Measurements from ENCODE around the gene PORCN. TPM values are rescaled to one million over a fixed set of nuclear protein-coding genes. Genes with fewer than 3 reads are reported as not detected.

The PORCN gene
- total RNA-seq, 4 donors from 2014 or later = 3.7 to 11.4 (median 5.2) TPM

DNA sequence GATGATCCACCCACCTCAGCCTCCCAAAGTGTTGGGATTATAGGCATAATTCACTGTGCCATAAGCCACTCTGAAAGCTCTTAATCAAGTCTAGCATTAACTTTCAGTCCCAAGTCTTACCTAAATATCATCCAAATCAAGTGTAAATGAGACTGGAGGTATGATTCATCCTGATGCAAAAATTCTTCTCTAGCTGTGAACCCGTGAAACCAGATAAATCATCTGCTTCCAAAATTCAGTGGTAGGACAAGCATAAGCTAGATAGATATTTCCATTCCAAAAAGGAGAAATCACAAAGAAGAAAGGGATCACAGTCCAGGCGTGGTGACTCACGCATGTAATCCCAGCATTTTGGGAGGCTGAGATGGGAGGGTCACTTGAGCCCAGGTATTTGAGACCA lies 21.9 kb downstream of the PORCN start:
- peaks cover 0 to 16% (median 0%) of the 10 kb centered on the region in 3 donors for H3K36me3 ChIP-seq
- TF ChIP-seq POLR2A (IDR thresholded peaks at IDR 0.05) = no peak
- TF ChIP-seq, protein P1, sequence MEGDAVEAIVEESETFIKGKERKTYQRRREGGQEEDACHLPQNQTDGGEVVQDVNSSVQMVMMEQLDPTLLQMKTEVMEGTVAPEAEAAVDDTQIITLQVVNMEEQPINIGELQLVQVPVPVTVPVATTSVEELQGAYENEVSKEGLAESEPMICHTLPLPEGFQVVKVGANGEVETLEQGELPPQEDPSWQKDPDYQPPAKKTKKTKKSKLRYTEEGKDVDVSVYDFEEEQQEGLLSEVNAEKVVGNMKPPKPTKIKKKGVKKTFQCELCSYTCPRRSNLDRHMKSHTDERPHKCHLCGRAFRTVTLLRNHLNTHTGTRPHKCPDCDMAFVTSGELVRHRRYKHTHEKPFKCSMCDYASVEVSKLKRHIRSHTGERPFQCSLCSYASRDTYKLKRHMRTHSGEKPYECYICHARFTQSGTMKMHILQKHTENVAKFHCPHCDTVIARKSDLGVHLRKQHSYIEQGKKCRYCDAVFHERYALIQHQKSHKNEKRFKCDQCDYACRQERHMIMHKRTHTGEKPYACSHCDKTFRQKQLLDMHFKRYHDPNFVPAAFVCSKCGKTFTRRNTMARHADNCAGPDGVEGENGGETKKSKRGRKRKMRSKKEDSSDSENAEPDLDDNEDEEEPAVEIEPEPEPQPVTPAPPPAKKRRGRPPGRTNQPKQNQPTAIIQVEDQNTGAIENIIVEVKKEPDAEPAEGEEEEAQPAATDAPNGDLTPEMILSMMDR (IDR thresholded peaks at IDR 0.05) = no peak
- no peaks in the 10 kb centered on the region for H3K9me3 ChIP-seq
- no peaks in the 10 kb centered on the region for H3K27me3 ChIP-seq
- no peak overlapping the region for H3K27ac ChIP-seq
- H3K4me1 ChIP-seq = no peaks in the 10 kb centered on the region
- no peak overlapping the region for H3K4me3 ChIP-seq
- DNase-seq = no peak

DNA sequence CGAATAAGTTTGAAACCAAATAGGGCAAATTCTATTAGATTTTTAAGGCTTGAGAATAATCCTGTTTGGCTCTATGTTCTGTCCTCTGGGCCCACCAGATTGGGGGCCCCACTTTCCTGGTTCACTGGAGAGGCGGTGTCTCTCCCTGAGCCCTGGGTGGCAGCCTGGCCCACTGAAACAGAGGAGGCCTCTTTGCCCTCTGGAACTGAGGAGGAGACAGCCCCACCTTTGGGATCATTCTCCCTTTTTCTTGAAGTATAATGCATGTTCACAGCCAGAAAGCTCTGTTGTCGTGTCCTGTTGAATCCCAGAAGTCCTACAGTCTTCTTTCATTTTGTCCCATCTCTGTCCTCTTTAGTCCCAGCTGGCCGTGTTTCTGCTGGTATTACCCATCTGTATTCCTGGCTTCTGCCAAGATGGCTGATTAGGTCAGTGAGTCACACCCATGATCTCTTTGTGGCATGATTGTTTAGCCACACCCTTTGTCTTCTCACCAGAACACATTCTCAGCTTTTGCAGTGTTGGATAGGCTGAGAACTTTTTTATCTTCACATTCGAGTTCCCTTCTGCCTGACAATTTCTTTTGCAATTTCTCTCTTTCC lies 22.7 kb downstream of the PORCN start:
- Histone ChIP-seq H3K27ac (peak overlapping the region in 3 of 4 donors; percentile 17 to 70 (median 59)), H3K27me3 (no peaks in the 10 kb centered on the region)
- TF ChIP-seq, protein P1 (IDR thresholded peaks at IDR 0.05) = no peak
- no peak for TF ChIP-seq POLR2A (IDR thresholded peaks at IDR 0.05)

DNA sequence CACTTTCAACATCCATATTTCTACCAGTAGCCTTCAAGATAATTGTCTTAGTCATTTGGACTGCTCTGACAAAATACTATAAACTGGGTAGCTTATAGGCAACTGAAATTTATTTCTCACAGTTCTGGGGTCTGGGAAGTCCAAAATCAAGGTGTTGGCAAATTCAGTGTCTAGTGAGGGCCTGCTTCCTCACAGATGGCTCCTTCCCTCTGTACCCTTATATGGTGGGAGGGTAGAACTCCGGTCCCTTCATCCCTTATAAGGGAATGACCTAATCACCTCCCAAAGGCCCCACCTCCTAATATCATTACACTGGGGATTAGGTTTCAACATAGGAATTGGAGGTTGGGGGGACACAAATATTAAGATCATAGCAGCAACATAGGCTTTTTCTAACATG lies 23.4 kb downstream of the PORCN start:
- Histone ChIP-seq H3K4me1 (no peaks in the 10 kb centered on the region), H3K36me3 (peaks cover 0 to 9% (median 0%) of the 10 kb centered on the region in 3 donors), H3K27me3 (no peaks in the 10 kb centered on the region), H3K27ac (peak overlapping the region in 2 of 4 donors; percentile 59 to 70), H3K9me3 (no peaks in the 10 kb centered on the region), H3K4me3 (no peak overlapping the region)
- TF ChIP-seq, protein P1 (IDR thresholded peaks at IDR 0.05) = no peak
- TF ChIP-seq POLR2A (IDR thresholded peaks at IDR 0.05) = no peak
- no peak for DNase-seq

More for the DNA sequence above, 22.7 kb downstream of the PORCN start:
- DNase-seq = no peak
- no peaks in the 10 kb centered on the region for H3K4me1 ChIP-seq
- H3K36me3 ChIP-seq = peaks cover 0 to 16% (median 0%) of the 10 kb centered on the region in 3 donors
- no peaks in the 10 kb centered on the region for H3K9me3 ChIP-seq
- no peak overlapping the region for H3K4me3 ChIP-seq

DNA sequence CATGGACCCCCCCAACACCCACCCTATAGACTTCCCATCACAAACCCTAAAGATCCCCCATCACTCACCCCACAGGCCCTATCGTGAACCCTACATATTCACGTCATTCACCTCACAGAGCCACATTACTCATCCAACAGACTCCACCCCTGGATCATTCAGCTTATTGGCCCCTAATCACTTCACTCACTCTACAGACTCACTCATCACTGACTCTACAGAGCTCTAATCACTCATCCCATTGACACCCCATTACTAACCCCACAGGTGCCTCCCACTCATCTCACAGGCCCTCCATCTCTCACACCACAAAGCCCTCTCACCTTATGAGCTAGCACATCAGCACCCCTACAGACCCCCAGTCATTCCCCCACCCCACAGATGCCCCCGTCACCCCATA lies 24.4 kb downstream of the PORCN start:
- Histone ChIP-seq H3K4me3 (no peak overlapping the region), H3K4me1 (no peaks in the 10 kb centered on the region), H3K27me3 (no peaks in the 10 kb centered on the region), H3K36me3 (no peaks in the 10 kb centered on the region), H3K27ac (no peak overlapping the region), H3K9me3 (no peaks in the 10 kb centered on the region)
- DNase-seq = no peak
- TF ChIP-seq, protein P1 (IDR thresholded peaks at IDR 0.05) = no peak
- no peak for TF ChIP-seq POLR2A (IDR thresholded peaks at IDR 0.05)

DNA sequence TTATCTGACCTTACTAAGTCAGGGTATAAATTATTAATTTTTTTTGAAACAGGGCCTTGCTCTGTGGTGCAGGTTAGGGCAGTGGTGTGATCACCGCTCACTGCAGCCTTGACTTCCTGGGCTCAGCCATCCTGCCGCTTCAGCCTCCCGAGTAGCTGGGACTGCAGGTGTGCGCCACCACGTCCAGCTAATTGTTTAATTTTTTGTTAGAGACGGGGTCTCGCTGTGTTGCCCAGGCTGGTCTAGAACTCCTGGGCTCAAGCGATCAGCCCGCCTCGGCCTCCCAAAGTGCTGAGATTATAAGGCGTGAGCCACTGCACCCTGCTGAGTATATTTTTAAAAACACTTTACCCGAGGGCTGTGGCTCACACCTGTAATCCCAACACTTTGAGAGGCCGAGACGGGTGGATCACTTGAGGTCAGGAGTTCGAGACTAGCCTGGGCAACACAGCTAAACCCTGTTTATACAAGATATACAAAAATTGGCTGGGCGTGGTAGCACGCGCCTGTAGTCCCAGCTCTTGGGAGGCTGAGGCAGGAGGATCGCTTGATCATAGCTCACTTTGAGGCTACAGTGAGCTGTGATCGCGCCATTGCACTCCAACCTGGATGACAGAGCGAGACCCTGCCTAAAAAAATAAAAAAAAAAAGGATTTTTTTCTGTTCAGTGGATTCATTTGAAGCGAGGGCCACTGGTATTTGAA lies 30.0 kb downstream of the PORCN start:
- Histone ChIP-seq H3K36me3 (no peaks in the 10 kb centered on the region), H3K9me3 (no peaks in the 10 kb centered on the region), H3K27me3 (no peaks in the 10 kb centered on the region), H3K27ac (peak overlapping the region; percentile 59 to 91 (median 86)), H3K4me3 (peak overlapping the region in 2 of 4 donors; percentile 63 to 76), H3K4me1 (no peaks in the 10 kb centered on the region)
- TF ChIP-seq, protein P1 (IDR thresholded peaks at IDR 0.05) = no peak
- TF ChIP-seq POLR2A (IDR thresholded peaks at IDR 0.05) = no peak
- no peak for DNase-seq
